Activated naive CD8-positive, alpha-beta T cell treated with anti-CD3 and anti-CD28 coated beads, Interleukin-2, amount 10 ng/mL, durations not matched to agents 7 days and 5 days (primary cell): ENCODE results near the gene TRIM10. TPM values are rescaled to one million over a fixed set of nuclear protein-coding genes. Genes with fewer than 3 reads are reported as not detected.

Experiments used
- ATAC-seq: fragments of 150-1000 bp; cut with Tn5 transposase; one replicate; pipeline ENCODE4 v1.10.0; 2021; ENCODE audit warnings: low read depth, moderate library complexity
- POLR2A ChIA-PET: fragments of 350-600 bp; sonication (Branson Sonifier 250); formaldehyde crosslinking; loops from one replicate; lab custom pipeline; 2021; ENCODE audit warnings: antibody characterized with exemption; lab: Charles Lee
- DNase-seq: peaks from one replicate; pipeline ENCODE4 v3.0.0; 2021
- H3K27ac Mint-ChIP-seq: one replicate; pipeline ENCODE4 v1.8.0; 2022; ENCODE audit warnings: mild to moderate bottlenecking, mixed read lengths
- H3K27me3 Mint-ChIP-seq: one replicate; pipeline ENCODE4 v1.8.0; 2022; ENCODE audit warnings: mild to moderate bottlenecking, moderate library complexity, mixed read lengths
- H3K36me3 Mint-ChIP-seq: one replicate; pipeline ENCODE4 v1.8.0; 2021; ENCODE audit warnings: mild to moderate bottlenecking, mixed read lengths
- H3K4me1 Mint-ChIP-seq: one replicate; pipeline ENCODE4 v1.8.0; 2021; ENCODE audit warnings: mixed read lengths
- H3K4me3 Mint-ChIP-seq: one replicate; pipeline ENCODE4 v1.8.0; 2022; ENCODE audit warnings: mild to moderate bottlenecking, moderate library complexity, mixed read lengths
- H3K9me3 Mint-ChIP-seq: one replicate; pipeline ENCODE4 v1.8.0; 2021; ENCODE audit warnings: mixed read lengths
- total RNA-seq, 2 experiments: library from RNA; stranded (reverse); gene quantifications; one replicate each; pipeline ENCODE4 v1.2.3, GENCODE V29; 2021

Gene TRIM10, protein sequence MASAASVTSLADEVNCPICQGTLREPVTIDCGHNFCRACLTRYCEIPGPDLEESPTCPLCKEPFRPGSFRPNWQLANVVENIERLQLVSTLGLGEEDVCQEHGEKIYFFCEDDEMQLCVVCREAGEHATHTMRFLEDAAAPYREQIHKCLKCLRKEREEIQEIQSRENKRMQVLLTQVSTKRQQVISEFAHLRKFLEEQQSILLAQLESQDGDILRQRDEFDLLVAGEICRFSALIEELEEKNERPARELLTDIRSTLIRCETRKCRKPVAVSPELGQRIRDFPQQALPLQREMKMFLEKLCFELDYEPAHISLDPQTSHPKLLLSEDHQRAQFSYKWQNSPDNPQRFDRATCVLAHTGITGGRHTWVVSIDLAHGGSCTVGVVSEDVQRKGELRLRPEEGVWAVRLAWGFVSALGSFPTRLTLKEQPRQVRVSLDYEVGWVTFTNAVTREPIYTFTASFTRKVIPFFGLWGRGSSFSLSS
- total RNA-seq, result not detected

DNA sequence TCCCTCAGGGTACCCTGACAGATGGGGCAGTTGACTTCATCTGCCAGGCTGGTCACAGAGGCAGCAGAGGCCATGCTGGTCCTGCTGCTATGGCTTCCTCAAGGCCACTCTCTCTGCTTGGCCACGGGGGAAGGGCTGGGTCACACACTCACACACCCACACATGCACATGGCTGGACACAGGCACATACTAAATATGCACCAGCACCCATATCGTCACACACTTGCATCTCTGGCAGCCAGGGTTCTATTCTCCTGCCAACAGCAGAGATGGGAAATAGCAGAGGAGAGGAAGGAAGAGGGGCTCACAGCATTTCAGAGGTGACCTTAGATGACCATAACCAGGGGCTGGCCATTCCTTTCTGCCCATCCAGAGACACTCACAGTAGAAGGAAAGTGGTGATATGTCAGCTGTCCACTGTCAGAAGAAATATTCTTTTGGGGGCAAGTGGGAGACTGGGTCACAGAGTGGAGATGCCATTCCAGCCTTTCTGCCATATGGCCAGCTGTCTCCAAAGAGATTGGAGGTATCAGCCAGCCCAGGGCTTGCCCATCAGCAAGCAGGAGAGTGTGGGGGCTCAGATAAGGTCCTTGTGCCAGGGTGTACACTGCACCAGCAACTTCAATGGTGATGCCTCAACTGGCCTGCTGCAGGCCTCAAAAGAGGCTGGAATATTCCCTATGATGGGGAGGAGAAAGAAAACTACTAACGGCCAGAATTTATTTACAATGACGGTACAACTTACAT, at the start of gene TRIM10:
Gene TRIM10 (minus strand): TSS at position 427 of the 747 bp plus-strand sequence. CDS start 353 bp downstream, at position 74.
- DNase-seq (no peak), ATAC-seq (no peak)
- no peaks in the 10 kb centered on the region for H3K9me3 Mint-ChIP-seq
- no peaks in the 10 kb centered on the region for H3K36me3 Mint-ChIP-seq
- H3K4me1 Mint-ChIP-seq, result peaks cover 16% of the 10 kb centered on the region
- H3K4me3 Mint-ChIP-seq, result no peak within 1 kb of the TSS
- POLR2A ChIA-PET, result no interaction called here
- H3K27me3 Mint-ChIP-seq, result peaks cover 4% of the 10 kb centered on the region
- no peak within 1 kb of the TSS for H3K27ac Mint-ChIP-seq

DNA sequence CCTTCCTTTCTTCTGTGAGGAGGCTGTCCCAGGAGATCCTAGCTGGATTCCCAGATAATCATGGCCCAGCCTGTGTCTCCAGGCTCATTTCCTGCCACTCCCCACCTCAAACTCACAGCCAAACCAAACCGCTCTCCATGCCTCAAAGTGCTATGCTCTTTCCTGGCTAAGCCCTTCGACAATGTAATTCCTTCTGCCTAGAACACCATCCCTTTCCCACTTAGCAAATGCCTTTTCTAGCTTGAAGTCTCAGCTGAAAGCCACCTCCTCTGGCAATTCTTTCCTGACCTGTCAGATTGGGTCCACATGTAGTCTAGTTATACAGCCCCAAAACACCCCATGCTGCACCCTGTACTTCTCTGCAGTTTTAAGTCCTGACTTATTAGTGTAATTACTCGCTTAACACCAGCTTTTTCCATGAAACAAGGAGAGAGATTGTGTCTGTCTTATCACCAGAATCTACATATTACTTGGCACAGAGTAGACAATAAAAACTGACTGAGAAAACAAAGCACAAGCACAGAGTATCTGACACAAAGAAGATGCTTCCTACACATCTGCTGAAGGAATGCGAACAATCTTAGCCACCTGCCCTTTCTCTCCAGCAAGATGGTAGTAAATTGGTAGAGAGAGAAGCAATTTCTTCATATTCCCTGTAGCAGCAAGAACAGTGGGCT, 46.7 kb upstream of the TRIM10 start:
- DNase-seq (no peak), ATAC-seq (no peak)
- POLR2A ChIA-PET, result interaction anchor here (1.2 kb wide), 1 partner anchor 10 kb away, joined by 3 read pairs; no protein-coding TSS in a partner anchor
- H3K9me3 Mint-ChIP-seq, result no peaks in the 10 kb centered on the region
- H3K36me3 Mint-ChIP-seq, result peaks cover 23% of the 10 kb centered on the region
- H3K4me3 Mint-ChIP-seq, result no peak overlapping the region
- H3K27me3 Mint-ChIP-seq, result no peaks in the 10 kb centered on the region
- H3K4me1 Mint-ChIP-seq, result peaks cover 47% of the 10 kb centered on the region
- peak overlapping the region; percentile 15 for H3K27ac Mint-ChIP-seq

DNA sequence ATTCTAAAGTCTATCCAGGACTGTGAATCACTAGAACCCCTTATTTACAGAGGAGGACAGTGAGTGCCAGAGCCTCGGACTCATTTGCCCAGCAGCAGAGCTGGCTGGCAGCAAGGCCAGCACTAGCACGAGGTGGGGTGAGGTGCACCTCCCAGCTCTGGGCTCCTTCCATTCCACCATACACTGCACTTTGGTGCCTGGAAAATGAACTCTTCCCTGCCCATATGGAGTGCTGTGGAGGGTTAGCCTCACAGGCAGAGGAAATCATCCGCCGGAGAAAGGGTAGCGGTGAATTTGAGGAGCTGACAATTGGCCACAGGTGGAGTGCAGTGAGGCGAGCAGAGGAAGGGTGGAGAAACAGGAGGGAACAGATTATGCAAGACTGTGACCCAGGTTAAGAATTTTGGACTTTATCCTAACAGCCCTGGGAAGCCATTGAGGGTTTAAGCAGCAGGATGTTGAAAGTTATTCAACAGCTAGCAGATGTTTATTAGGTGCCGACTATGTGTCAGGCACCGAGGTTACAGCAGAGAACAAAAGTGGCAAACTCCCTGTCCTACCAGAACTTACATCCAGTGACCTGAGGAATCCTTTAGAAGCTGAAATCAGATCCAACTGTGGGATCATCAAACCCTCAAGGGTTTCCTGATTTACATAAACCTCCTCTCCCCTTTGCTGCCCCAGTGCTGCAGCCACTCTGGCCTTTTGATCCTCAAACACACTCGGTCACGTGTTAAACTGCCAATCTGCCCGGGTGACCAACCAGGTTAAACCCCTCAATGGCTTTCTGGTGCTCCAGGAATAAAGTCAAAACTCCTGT, 46.0 kb upstream of the TRIM10 start:
- Mint-ChIP-seq H3K36me3 (peaks cover 23% of the 10 kb centered on the region), H3K9me3 (no peaks in the 10 kb centered on the region)

DNA sequence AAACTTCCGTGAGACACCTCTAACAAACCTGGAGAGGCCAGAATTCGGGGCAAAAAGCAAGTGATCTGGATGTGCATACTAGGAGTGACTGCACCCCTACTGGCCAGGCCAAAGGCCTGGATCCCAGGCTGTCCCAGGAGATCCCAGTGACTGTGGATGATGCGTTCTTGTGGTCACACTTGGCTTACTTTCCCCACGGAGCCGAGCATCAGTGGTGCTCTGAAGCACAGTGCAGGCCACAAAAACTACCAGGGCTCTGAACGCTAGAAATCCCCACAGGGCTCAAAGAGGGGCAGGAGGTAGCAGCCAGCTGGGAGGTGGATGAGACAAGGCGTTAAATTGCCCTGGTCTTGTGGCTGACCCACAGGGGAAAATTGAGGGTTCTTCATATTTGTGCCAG, 45.1 kb upstream of the TRIM10 start:
- no peaks in the 10 kb centered on the region for H3K27me3 Mint-ChIP-seq
- no peaks in the 10 kb centered on the region for H3K9me3 Mint-ChIP-seq
- H3K4me1 Mint-ChIP-seq, result peaks cover 44% of the 10 kb centered on the region
- H3K27ac Mint-ChIP-seq, result no peak overlapping the region
- peaks cover 16% of the 10 kb centered on the region for H3K36me3 Mint-ChIP-seq
- POLR2A ChIA-PET, result no interaction called here
- no peak for DNase-seq
- ATAC-seq, result no peak
- peak overlapping the region; percentile 30 for H3K4me3 Mint-ChIP-seq

More for the DNA sequence above, 46.0 kb upstream of the TRIM10 start:
- DNase-seq (no peak), ATAC-seq (no peak)
- H3K4me3 Mint-ChIP-seq, result no peak overlapping the region
- POLR2A ChIA-PET, result interaction anchor here (1.2 kb wide), 1 partner anchor 9 kb away, joined by 3 read pairs; no protein-coding TSS in a partner anchor
- H3K4me1 Mint-ChIP-seq, result peaks cover 49% of the 10 kb centered on the region
- no peak overlapping the region for H3K27ac Mint-ChIP-seq
- no peaks in the 10 kb centered on the region for H3K27me3 Mint-ChIP-seq

DNA sequence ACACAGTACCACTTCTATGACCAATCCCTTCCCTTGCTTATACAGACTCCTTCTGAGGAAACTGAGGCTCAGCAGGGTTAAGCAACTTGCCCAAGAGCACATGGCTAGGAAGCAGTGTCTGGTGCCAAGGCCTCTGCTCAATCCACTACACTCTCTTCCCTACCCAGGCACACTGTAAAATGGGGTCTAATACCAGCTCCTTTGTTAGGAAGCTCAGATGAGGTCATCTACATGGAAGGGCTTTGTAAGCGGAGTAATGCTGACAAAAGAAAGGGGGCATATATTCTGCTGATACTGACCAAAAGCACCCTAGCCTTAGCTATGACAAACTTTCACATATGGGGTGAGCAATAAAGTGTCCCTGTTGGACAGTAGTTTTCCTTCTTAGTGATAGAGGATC, 43.1 kb upstream of the TRIM10 start:
- Mint-ChIP-seq H3K36me3 (peaks cover 17% of the 10 kb centered on the region), H3K4me1 (peaks cover 37% of the 10 kb centered on the region), H3K9me3 (no peaks in the 10 kb centered on the region), H3K27me3 (no peaks in the 10 kb centered on the region), H3K4me3 (no peak overlapping the region), H3K27ac (no peak overlapping the region)
- POLR2A ChIA-PET, result interaction anchor here (1.0 kb wide), 1 partner anchor 8 kb away, joined by 3 read pairs; the partner anchor contains the start of gene TRIM26
- ATAC-seq, result no peak
- no peak for DNase-seq

DNA sequence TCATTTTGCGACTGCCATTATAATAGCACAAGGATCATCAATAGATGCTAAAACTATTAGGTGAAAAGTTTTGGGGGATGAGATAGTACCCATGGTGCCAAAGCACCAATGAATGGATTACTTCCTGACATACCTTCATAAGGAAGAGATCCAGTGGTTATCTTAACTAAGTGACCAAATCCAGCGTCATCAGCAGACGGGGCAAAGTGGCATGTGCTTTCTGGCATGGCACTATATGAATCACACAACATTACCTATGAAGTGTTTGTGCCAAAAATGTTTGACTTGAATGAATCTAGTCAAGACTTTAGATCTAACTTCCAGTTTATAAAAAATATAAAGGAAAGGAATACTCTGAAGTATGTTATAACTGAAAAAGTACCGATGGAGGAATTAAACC, 41.4 kb upstream of the TRIM10 start:
- no peak overlapping the region for H3K27ac Mint-ChIP-seq
- POLR2A ChIA-PET, result no interaction called here
- peaks cover 22% of the 10 kb centered on the region for H3K4me1 Mint-ChIP-seq
- no peak overlapping the region for H3K4me3 Mint-ChIP-seq
- DNase-seq (no peak), ATAC-seq (no peak)
- no peaks in the 10 kb centered on the region for H3K27me3 Mint-ChIP-seq
- H3K9me3 Mint-ChIP-seq, result no peaks in the 10 kb centered on the region
- H3K36me3 Mint-ChIP-seq, result peaks cover 19% of the 10 kb centered on the region

DNA sequence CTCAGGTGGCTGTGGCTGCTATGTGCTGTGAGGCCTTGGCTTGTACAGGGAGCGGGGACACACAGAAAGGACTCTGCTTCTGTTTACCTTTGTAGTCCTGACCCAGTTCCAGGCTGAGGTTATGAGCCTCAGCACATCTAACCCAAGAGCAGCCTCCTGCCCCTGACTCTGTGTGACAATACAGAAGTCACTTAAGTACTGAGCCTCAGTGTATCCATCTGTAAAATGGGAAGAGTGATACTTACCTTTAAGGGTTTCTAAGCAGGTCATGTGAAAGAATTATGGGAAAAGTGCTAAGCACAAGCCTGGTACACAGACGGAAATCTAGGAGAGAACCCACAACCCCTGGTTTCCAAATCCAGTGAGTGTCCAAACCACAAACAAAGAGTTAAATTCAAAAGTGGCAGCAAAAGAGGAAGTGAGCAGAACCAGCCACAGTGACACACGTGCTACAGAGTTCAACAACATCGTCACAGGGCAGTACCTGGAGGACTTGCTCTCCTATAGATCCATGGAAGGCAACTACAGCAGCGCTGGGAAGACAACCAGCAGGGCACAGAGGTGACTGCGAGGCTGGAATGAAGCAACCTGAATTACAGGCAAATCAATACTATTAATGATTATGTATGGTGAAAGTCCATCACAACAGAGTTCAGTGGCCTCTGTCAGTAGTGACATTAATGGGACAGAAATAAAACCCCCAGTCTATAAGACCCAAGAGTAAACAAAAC, 39.7 kb upstream of the TRIM10 start:
- ATAC-seq (no peak), DNase-seq (no peak)
- H3K27me3 Mint-ChIP-seq, result no peaks in the 10 kb centered on the region
- peaks cover 23% of the 10 kb centered on the region for H3K36me3 Mint-ChIP-seq
- no peak overlapping the region for H3K4me3 Mint-ChIP-seq
- peaks cover 16% of the 10 kb centered on the region for H3K4me1 Mint-ChIP-seq
- no peaks in the 10 kb centered on the region for H3K9me3 Mint-ChIP-seq
- POLR2A ChIA-PET, result no interaction called here
- H3K27ac Mint-ChIP-seq, result no peak overlapping the region

DNA sequence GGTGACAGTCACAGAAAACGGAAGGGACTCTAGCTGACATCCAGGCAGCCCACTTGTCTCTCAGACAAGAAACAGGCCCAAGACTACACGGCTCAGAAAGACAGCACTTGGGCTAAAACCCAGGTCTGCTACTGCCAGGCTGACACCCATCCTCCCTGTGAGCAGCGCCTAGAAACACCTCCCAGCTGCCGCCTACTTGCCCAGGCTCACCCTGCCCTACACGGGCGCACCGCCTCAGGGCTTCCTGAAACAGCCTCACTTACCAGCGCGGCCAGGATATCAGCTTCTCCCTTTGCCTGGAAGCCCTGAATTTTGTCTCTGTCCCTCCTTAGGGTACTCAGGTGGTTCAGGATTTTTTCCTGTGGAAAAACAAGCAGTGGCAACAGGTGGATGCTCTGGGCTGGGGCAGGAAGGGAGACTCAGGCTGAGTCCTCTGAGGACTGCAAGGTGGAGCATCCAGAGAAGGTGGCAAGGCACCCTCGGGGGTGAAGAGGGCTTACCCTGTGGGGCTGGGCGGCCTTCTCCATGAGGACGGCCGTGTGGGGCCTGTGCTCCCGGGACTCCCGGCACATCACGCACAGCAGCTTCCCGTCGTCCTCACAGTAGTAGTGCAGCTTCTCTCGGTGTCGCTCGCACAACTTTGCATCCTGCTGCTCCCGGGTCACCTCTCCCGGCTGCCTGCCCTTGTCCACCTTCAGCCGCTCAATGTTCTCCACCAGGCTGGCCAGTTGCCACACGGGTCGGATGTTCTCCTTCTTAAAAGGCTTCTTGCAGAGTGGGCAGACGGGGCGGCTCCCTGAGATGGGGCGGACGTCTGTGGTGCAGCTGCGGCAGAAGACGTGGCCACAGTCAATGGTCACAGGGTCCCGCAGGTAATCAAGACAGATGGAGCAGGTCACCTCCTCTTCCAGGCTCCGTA, 37.4 kb upstream of the TRIM10 start:
- Mint-ChIP-seq H3K4me3 (no peak overlapping the region), H3K9me3 (no peaks in the 10 kb centered on the region), H3K27me3 (no peaks in the 10 kb centered on the region), H3K36me3 (peaks cover 28% of the 10 kb centered on the region), H3K27ac (no peak overlapping the region), H3K4me1 (peaks cover 15% of the 10 kb centered on the region)
- DNase-seq (no peak), ATAC-seq (peak; percentile 30)
- POLR2A ChIA-PET, result interaction anchor here (1.0 to 1.1 kb wide), 2 partner anchors 9 to 15 kb away, joined by 3 to 6 read pairs; partner anchors contain the start of gene TRIM26

DNA sequence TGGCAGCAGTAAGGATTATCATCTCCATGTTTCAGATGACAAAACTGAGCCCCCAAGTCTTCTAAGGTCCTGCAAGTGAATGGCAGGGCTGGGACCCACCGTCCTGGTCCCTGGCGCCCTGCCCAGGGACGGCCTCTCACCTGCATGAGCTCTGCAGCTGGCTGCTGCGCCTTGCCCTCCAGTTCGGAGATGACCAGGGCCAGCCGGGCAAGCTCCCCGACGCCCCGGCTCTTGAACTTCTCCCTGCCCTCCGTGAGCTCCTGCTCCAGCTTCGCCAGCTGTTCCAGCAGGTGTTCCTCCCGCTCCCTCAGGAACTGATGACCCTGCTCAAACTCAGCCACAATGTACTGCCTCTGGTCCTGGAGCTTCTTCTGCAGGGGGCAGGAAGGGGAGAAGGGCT, 35.4 kb upstream of the TRIM10 start:
- POLR2A ChIA-PET, result no interaction called here
- Mint-ChIP-seq H3K27me3 (no peaks in the 10 kb centered on the region), H3K27ac (no peak overlapping the region), H3K4me1 (peaks cover 9% of the 10 kb centered on the region), H3K36me3 (peaks cover 30% of the 10 kb centered on the region), H3K4me3 (no peak overlapping the region), H3K9me3 (no peaks in the 10 kb centered on the region)
- ATAC-seq, result no peak
- no peak for DNase-seq

DNA sequence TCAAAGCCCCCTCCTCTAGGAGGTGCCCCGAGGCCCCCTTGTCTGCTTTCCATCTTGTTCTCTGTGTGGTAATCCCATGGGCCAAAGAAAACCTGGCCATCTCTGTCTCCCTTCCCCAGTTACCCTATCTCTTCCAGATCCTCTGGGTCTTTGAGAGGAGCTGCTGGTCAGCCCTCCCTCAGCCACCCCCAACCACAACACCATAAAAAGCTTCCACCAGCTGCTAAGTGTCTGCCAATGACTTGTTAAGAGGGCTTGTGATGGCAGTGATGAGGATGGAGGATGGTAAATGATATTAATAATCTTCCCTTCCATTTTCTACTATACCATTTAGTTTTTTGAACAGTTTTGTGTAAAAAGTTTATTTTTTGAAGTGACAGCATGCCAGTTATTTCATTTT, 34.9 kb upstream of the TRIM10 start:
- H3K4me1 Mint-ChIP-seq, result peaks cover 5% of the 10 kb centered on the region
- H3K36me3 Mint-ChIP-seq, result peaks cover 31% of the 10 kb centered on the region
- DNase-seq (no peak), ATAC-seq (no peak)
- peak overlapping the region; percentile 19 for H3K27ac Mint-ChIP-seq
- H3K9me3 Mint-ChIP-seq, result no peaks in the 10 kb centered on the region
- H3K27me3 Mint-ChIP-seq, result no peaks in the 10 kb centered on the region
- POLR2A ChIA-PET, result no interaction called here
- H3K4me3 Mint-ChIP-seq, result no peak overlapping the region
